B cell (primary cell): Measurements from ENCODE around the gene KLF5. TPM values are rescaled to one million over a fixed set of nuclear protein-coding genes. Genes with fewer than 3 reads are reported as not detected.

Experiments used
- ATAC-seq: fragments of 200-7000 bp; cut with Tn5 transposase; one replicate; pipeline ENCODE4 v1.10.0; 2021; ENCODE audit warnings: low read depth, mild to moderate bottlenecking, moderate number of reproducible peaks, moderate library complexity
- CTCF ChIA-PET: fragments of 350-600 bp; sonication (Branson Sonifier 250); formaldehyde crosslinking; loops from one replicate; lab custom pipeline; 2021; ENCODE audit warnings: antibody characterized with exemption, inconsistent platforms; lab: Charles Lee
- POLR2A ChIA-PET: fragments of 350-600 bp; sonication (Branson Sonifier 250); formaldehyde crosslinking; loops from one replicate; lab custom pipeline; 2021; ENCODE audit warnings: antibody characterized with exemption; lab: Charles Lee
- DNase-seq: peaks from one replicate; pipeline ENCODE4 v3.0.0; 2013
- H2AFZ ChIP-seq: 2 replicates; pipeline ENCODE4 v1.6.1; 2012; ENCODE audit warnings: mild to moderate bottlenecking, low read depth, low read length; ENCODE audit not compliant: insufficient read depth, poor library complexity, severe bottlenecking
- H3K27ac ChIP-seq, 2 donors: 1 replicate in 1 of 2; 2 replicates in 1 of 2; pipeline ENCODE4 v1.5.1; 2012 to 2013; ENCODE audit warnings: low read length in 2 of 2, mild to moderate bottlenecking in 2 of 2, moderate library complexity in 1 of 2
- H3K27me3 ChIP-seq, 4 experiments: fragments of 200-600 bp in 1 of 4; sonication (generic) in 1 of 4; replicated peaks in 1 of 4; 1 replicate in 2 of 4; 2 replicates in 2 of 4; pipeline versions ENCODE4 v1.6.1 to v1.7.0; 2013 to 2016; ENCODE audit warnings: low read length in 3 of 4, mild to moderate bottlenecking in 2 of 4, mixed read lengths in 1 of 4, moderate library complexity in 1 of 4; ENCODE audit not compliant: insufficient read depth in 4 of 4, control insufficient read depth in 3 of 4; ENCODE audit errors: control extremely low read depth in 1 of 4
- H3K36me3 ChIP-seq, 2 experiments: replicated peaks in 1 of 2; 1 replicate in 1 of 2; 2 replicates in 1 of 2; pipeline versions ENCODE4 v1.6.1 to v1.7.1; 2013; ENCODE audit warnings: low read length in 1 of 2; ENCODE audit not compliant: insufficient read depth in 2 of 2, control insufficient read depth in 1 of 2; ENCODE audit errors: control extremely low read depth in 1 of 2, extremely low read depth in 1 of 2
- H3K4me1 ChIP-seq, 2 donors: fragments of 200-600 bp in 1 of 2; sonication (generic) in 1 of 2; 1 replicate in 1 of 2; 2 replicates in 1 of 2; pipeline versions ENCODE4 v1.5.1 to v1.6.1; 2013 to 2017; ENCODE audit warnings: low read length in 2 of 2; ENCODE audit not compliant: control insufficient read depth in 2 of 2, insufficient read depth in 2 of 2
- H3K4me2 ChIP-seq: replicated peaks from 2 replicates; pipeline ENCODE3; 2012; ENCODE audit warnings: mild to moderate bottlenecking, low read depth, low read length; ENCODE audit not compliant: poor library complexity, severe bottlenecking
- H3K4me3 ChIP-seq, 5 experiments: fragments of 200-600 bp in 1 of 5; sonication (generic) in 1 of 5; 1 replicate in 3 of 5; 2 replicates in 2 of 5; pipeline versions ENCODE4 v1.5.1 to v1.7.0; 2011 to 2016; ENCODE audit warnings: low read length in 4 of 5, mild to moderate bottlenecking in 4 of 5, low read depth in 2 of 5, control low read depth in 1 of 5, moderate library complexity in 1 of 5; ENCODE audit not compliant: insufficient read depth in 1 of 5; ENCODE audit errors: control extremely low read depth in 1 of 5, extremely low read depth in 1 of 5
- H3K79me2 ChIP-seq: fragments of 200-600 bp; sonication (generic); one replicate; pipeline ENCODE4 v1.6.0; 2016; ENCODE audit warnings: low read length; ENCODE audit not compliant: control insufficient read depth, insufficient read depth
- H3K9ac ChIP-seq: fragments of 200-600 bp; sonication (generic); 2 replicates; pipeline ENCODE4 v1.6.1; 2017; ENCODE audit warnings: mild to moderate bottlenecking, low read length, moderate library complexity
- H3K9me3 ChIP-seq, 3 donors: one replicate each; pipeline versions ENCODE4 v1.6.1 to v1.7.1; 2013; ENCODE audit warnings: low read length in 2 of 3; ENCODE audit not compliant: control insufficient read depth in 2 of 3, insufficient read depth in 1 of 3; ENCODE audit errors: control extremely low read depth in 1 of 3
- H4K20me1 ChIP-seq: 2 replicates; pipeline ENCODE4 v1.6.0; 2012; ENCODE audit warnings: mild to moderate bottlenecking, low read length; ENCODE audit not compliant: insufficient read depth, control insufficient read depth, poor library complexity, severe bottlenecking
- H3K27ac Mint-ChIP-seq: one replicate; pipeline ENCODE4 v1.8.0; 2021; ENCODE audit warnings: mixed read lengths
- H3K27me3 Mint-ChIP-seq: one replicate; pipeline ENCODE4 v1.8.0; 2021; ENCODE audit warnings: mixed read lengths
- H3K4me1 Mint-ChIP-seq: one replicate; pipeline ENCODE4 v1.8.0; 2021; ENCODE audit warnings: mixed read lengths
- H3K4me3 Mint-ChIP-seq: one replicate; pipeline ENCODE4 v1.8.0; 2021; ENCODE audit warnings: mixed read lengths
- H3K9me3 Mint-ChIP-seq: one replicate; pipeline ENCODE4 v1.8.0; 2022; ENCODE audit warnings: mixed read lengths; ENCODE audit not compliant: insufficient read depth
- CTCF ChIP-seq: fragments of 200-600 bp; IDR thresholded peaks from one replicate; pipeline ENCODE4 v1.8.0; 2022; ENCODE audit warnings: antibody characterized with exemption, mild to moderate bottlenecking
- EZH2 ChIP-seq: IDR thresholded peaks from 2 replicates; pipeline ENCODE4 v1.6.1; 2012; ENCODE audit warnings: borderline replicate concordance, low read depth, mild to moderate bottlenecking, moderate library complexity, low read length; ENCODE audit not compliant: insufficient read depth, poor library complexity, severe bottlenecking
- WGBS: methylation state at CpG from one replicate; pipeline ENCODE4 v1.1.5; 2013; ENCODE audit warnings: missing lambda C conversion rate; ENCODE audit not compliant: insufficient coverage; 5-methylcytosine and 5-hydroxymethylcytosine counted together
- intact Hi-C: fragments of 100-400 bp; cut with micrococcal nuclease; formaldehyde crosslinking; loops from one replicate; pipeline ENCODE4 v1.10.0; 2022
- polyA plus RNA-seq: library from polyadenylated mRNA; depleted of rRNA; stranded (reverse); fragments of >200 nt; gene quantifications from 2 replicates; pipeline ENCODE4 v1.2.3, GENCODE V29; 2012
- total RNA-seq, 2 donors: library from RNA; stranded (reverse); fragments of 120-200 nt in 1 of 2; gene quantifications; 1 replicate in 1 of 2; 2 replicates in 1 of 2; pipeline versions ENCODE4 v1.2.3 to v1.2.4, GENCODE V29; 2013 to 2022

Gene KLF5
- total and polyA plus RNA-seq, 2 donors (not counting 1 experiment from before 2014, with no cell fraction given), result 0.94 to 1.5 TPM

- intact Hi-C loops, result no loop called here
- ChIA-PET CTCF (no interaction called here), POLR2A (no interaction called here)
- Histone ChIP-seq H3K36me3 (no peaks in the 10 kb centered on the region), H4K20me1 (no peaks in the 10 kb centered on the region), H3K9me3 (no peaks in the 10 kb centered on the region), H3K4me3 (no peak overlapping the region), H3K4me2 (no peak overlapping the region), H3K27me3 (no peaks in the 10 kb centered on the region), H3K4me1 (no peaks in the 10 kb centered on the region), H2AFZ (no peak overlapping the region), H3K27ac (no peak overlapping the region), H3K79me2 (no peaks in the 10 kb centered on the region), H3K9ac (no peak overlapping the region)
- ATAC-seq (no peak), DNase-seq (no peak)
- Mint-ChIP-seq H3K9me3 (no peaks in the 10 kb centered on the region), H3K27ac (no peak overlapping the region), H3K4me1 (no peaks in the 10 kb centered on the region), H3K27me3 (peaks cover 2% of the 10 kb centered on the region), H3K4me3 (no peak overlapping the region)
- no peak for TF ChIP-seq EZH2
- TF ChIP-seq CTCF, result no peak
- 77% methylated on average over 2 of the region's 2 CpGs for WGBS
Observed at GRCh38 chr13:73075954-73076353, 17.1 kb downstream of the KLF5 start.

GRCh38 chr13:73077865-73078264 lies 19.1 kb downstream of the KLF5 start:
- 73% methylated on average over 3 of the region's 9 CpGs for WGBS
- POLR2A ChIA-PET, result no interaction called here

More at GRCh38 chr13:73077865-73078264, 19.1 kb downstream of the KLF5 start:
- no peaks in the 10 kb centered on the region for H3K4me1 ChIP-seq
- CTCF ChIA-PET, result no interaction called here
- Mint-ChIP-seq H3K27me3 (peaks cover 5% of the 10 kb centered on the region), H3K4me3 (no peak overlapping the region), H3K4me1 (no peaks in the 10 kb centered on the region), H3K9me3 (no peaks in the 10 kb centered on the region), H3K27ac (no peak overlapping the region)
- no peaks in the 10 kb centered on the region for H4K20me1 ChIP-seq
- no peaks in the 10 kb centered on the region for H3K79me2 ChIP-seq
- H3K27ac ChIP-seq, result no peak overlapping the region
- no peak overlapping the region for H3K4me3 ChIP-seq
- no peaks in the 10 kb centered on the region for H3K36me3 ChIP-seq
- TF ChIP-seq CTCF, result no peak
- no peak for TF ChIP-seq EZH2
- H2AFZ ChIP-seq, result no peak overlapping the region
- intact Hi-C loops, result no loop called here
- no peaks in the 10 kb centered on the region for H3K27me3 ChIP-seq
- no peak for ATAC-seq
- no peaks in the 10 kb centered on the region for H3K9me3 ChIP-seq
- no peak for DNase-seq
- H3K4me2 ChIP-seq, result no peak overlapping the region
- no peak overlapping the region for H3K9ac ChIP-seq
